Mucosa of gallbladder (tissue), 1 donor: ENCODE results near the gene TMBIM4. TPM values are rescaled to one million over a fixed set of nuclear protein-coding genes. Genes with fewer than 3 reads are reported as not detected.
"Not testable (repeated sequence)": the region's sequence is repeated elsewhere in the genome, so short reads cannot be mapped to it uniquely, and the experiment has no call there.

ENCODE experiments used
- DNase-seq: peaks from one replicate; pipeline ENCODE4 v3.0.0-alpha.2; 2020; ENCODE audit warnings: low spot score
- total RNA-seq: library from RNA; stranded (reverse); gene quantifications from one replicate; pipeline ENCODE4 v1.2.1, GENCODE V29; 2021
- donor health status: DM: no; HTN: no; CAD: no.

The TMBIM4 gene
- 122 TPM for total RNA-seq

- peak; percentile 89 for DNase-seq
Observed at GRCh38 chr12:66169221-66170170, at the start of gene TMBIM4. TSS of gene TMBIM4 (minus strand) at chr12:66169996. CDS start at chr12:66169951, 45 bp downstream.

DNA sequence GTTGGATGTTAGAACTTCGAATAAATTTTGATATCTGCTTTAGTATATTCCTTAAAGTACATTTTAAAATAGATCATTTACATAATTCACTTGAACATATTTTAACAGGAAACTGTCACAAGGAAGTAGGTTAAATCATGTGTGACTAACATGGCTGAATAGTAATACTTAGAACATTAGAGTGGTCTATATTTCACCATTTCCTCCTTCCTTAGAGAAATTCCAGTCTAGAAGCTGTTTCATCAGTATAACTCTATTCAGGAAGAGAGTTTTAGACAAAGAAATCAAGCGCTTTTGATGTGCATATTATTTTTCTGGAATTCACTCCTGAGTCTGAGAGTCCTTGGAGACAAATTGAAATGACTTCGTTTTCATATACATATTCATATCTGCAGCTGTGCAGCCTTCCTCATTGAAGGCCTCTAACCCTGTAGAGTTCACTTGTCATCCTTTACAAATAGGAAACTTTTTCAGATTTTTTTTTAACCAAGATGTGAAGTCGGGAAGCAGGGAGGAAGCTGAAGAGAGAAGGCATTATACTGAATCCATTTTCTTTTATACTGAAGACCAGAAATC, 47.6 kb upstream of the TMBIM4 start:
- DNase-seq = no peak

DNA sequence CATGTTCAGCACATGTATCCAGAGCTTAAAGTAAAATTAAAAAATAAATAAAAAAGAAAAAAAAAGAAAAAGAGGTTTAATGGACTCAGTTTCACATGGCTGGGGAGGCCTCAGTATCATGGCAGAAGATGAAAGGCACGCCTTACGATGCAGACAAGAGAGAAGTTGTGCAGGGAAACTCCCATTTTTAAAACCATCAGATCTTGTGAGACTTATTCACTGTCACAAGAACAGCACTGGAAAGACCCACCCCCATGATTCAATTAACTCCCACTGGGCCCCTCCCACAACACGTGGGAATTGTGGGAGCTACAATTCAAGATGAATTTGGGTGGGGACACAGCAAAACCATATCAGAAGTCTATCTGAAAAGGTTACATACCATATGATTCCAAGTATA, 43.2 kb upstream of the TMBIM4 start:
- DNase-seq = not testable (repeated sequence)

GRCh38 chr12:66211573-66211972, 41.8 kb upstream of the TMBIM4 start:
- DNase-seq = not testable (repeated sequence)

- no peak for DNase-seq
Observed at GRCh38 chr12:66210840-66211239, 41.0 kb upstream of the TMBIM4 start.

DNA sequence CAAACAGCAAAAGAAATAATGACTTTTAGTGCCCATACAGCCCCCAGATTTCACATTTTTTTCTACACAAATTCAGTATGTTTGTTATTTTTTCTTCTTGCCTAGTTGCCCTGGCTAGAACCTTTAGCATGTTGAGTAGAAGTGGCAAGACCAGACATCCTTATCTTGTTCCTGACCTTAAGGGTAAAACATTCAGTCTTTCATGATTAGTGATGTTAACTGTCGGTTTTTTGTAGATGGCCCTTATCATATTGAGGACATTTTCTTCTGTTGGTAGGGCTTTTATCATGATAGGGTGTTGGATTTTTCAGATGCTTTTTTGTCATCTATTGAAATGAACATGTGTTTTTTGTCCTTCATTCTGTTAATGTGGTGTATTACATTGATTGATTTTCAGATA, 36.3 kb upstream of the TMBIM4 start:
- DNase-seq = no peak

DNA sequence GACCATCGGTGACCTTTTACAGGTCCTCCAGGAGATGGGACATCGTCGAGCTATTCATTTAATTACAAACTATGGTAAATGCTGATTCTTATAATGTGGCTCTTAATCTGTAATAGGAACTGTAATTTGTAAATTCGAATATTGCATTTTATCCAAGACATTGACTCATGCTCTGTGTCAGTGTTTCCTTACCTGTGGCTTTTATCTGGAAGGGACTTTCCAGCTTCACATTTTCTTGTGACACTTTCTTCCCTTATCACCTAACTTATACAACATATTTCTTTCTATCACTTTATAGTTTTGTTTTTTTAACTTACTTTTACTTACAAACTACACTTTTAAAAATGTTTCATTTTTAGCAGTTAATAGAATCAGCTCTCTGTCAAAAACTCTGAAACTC, 34.0 kb upstream of the TMBIM4 start:
- DNase-seq = no peak

DNA sequence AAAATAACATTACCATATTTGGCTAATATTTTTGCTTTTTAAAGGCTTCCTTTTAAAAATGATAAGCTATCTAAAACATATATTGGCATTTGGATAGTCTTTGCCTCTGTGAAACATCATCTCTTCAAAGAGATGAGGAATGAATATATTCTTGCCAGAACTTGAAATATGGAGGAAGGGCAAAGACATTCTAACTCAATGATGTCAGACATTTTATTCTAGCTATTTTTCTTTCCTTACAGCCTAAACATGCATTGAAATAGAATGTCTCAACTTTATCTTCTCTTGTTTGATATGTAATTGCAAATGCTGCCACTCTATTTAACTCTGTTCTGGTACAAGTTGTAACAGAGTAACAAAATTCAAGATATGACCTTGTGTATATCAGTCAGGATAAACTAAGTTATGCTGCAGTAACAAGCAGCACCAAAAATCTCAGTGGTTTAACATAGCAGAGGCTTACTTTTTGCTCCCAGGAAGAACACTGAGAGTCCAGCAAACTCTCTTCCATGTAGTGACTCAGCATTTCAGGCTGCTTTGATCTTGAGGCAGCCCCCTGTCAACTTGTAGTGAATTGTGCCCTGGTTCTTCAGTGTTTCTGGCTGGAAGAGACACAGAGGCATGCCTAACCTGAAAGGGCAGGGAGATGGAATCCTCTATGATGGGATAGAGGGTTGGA, 30.2 kb upstream of the TMBIM4 start:
- no peak for DNase-seq

DNA sequence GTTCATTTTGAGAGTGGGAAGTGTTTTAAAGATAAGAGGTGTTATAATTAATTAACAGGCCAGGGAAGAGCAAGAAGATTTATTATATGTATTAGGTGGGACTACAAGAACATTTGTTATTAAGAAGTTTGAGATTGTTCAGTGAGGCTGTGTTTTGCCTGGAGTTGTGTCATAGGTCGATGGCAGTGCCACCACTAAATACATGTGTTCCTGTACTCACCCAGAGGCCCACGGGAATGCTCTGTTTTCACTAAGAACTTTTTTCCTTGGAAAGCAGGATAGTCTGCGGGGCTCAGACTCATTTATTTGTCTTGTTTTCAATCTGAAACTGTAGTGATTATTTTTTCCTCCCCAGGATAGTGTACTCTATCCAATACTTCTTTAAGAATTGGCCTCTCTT, 29.3 kb upstream of the TMBIM4 start:
- no peak for DNase-seq

DNA sequence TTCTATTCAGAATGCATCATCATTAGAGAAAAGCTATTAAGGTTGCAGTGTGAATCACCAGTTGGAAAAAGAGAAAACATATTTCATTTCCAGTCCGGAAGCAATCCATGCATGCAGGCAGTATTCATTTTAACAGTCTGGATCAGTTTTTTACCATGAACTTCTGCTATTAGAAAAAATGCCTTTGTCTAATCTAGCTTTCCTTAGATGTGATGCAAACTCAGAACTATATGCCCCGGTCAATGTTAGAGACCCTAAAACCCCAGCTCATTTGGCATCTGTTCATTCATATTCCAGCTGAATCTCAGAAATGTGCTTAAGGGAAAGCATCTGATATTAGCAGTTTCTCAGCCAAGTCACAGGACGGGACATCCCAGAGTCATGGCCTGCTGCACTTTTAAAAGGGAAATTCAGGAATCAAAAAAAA, 27.7 kb upstream of the TMBIM4 start:
- DNase-seq = no peak

- DNase-seq = no peak
Observed at GRCh38 chr12:66196806-66197205, 27.0 kb upstream of the TMBIM4 start.

DNA sequence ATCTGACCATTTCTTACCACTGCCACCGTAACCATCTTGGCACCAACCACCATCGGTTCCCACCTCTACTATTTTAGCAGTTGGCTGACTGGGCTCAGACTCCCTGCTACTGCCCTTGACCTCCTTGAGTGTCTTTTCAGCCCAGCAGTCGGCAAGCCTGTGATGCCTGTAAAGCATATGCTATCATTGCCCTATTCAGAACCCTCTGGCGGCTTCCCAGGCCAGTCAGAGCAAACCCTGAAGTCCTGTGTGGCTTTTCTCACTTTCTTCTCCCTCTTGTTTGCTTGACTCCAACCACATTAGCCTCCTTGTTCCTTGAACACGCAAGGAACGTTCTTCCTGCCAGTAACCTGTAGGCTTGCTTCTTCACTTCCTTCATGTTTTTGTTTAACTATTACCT, 25.4 kb upstream of the TMBIM4 start:
- DNase-seq = no peak

GRCh38 chr12:66194122-66194521, 24.3 kb upstream of the TMBIM4 start:
- DNase-seq = no peak

DNA sequence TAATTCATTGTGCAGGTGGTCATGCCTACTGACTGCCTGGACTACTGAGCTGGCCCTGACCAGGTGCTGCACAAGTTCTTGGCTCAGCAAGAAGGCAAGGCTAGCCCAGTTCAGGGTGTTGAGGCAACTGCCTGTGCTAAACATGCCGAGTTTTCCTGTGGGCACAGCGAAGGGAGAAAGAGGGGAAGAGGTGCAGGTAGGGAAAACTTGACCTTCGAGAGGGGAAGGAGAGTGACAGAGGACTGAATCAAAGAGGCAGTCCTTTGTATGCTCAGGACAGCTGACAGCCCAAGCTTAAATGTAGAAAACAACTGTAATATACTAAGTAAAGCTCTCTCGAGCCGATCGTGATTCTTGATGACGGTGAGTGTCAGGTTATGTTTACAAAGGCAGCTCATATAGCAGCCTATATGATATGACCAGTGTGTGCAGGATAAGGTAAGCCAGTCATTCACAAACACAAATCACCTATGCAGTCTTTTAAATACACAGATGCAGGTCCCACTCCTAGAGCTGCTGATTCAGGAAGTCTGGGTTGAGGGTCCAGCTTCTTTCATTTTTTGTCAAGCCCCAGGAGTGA, 21.8 kb upstream of the TMBIM4 start:
- DNase-seq = no peak

- no peak for DNase-seq
Observed at GRCh38 chr12:66190519-66191370, 20.9 kb upstream of the TMBIM4 start.

DNA sequence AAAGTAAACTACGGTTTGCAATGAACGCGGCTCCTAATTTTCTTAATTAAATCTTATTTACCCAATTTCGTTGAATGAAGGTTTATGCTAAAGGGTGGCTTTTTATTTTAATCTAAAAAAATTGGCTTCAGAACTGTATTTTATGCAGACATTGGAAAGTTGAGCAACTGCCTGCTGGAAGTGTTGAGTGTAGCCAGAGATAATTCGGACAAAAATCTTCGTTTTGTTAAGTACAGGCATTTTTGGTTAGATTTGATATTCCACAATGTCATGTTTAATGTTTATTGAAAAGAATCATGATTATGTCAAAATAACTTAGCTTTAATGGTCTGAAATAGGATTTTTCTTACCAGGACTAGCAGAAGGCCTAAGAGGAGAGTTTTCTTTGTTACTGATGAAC, 20.1 kb upstream of the TMBIM4 start:
- no peak for DNase-seq

GRCh38 chr12:66189486-66189843, 19.7 kb upstream of the TMBIM4 start:
- no peak for DNase-seq

DNA sequence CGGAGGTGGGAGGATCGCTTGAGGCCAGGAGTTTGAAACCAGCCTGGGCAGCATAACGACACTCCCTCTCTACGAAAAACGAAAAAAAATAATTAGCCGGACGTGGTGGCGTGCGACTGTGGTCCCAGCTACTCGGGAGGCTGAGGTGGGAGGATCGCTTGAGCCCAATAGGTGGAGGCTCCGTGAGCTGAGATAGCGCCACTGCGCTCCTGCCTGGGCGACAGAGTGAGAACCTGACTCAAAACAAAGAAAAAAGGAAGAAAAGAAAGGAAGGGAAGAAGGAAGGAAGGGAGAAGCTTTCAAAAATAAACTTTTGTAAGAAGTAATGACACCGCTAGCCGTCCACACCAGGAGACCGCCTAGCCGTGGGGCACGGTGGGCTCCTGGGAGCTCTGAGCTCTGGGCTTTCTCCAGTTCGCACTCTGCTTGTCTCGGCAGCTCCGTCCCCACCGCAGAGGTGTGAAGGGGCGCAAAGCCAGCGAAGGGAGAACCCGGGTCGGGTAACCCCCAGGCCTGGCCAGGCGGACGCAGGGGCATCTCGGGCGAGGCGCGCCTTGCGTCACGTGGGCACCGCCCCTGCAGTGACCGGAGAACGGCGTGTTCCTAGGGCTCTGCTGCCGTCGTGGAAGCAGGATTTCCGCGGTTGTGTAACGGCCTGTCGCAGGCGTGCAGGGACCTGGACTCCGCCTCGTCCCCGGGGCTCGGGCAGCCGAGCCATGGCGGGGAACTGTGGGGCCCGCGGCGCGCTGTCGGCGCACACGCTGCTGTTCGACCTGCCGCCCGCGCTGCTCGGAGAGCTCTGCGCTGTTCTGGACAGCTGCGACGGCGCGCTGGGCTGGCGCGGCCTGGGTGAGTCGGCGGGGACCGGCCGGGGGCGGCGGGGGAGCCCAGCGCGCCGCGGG, 19.0 kb upstream of the TMBIM4 start, which contains the start of gene IRAK3:
Gene IRAK3, plus strand, starts transcription at position 631 of the 902 bp plus-strand sequence. Its CDS starts 86 bp downstream, at position 717.
- DNase-seq = peak; percentile 78

DNA sequence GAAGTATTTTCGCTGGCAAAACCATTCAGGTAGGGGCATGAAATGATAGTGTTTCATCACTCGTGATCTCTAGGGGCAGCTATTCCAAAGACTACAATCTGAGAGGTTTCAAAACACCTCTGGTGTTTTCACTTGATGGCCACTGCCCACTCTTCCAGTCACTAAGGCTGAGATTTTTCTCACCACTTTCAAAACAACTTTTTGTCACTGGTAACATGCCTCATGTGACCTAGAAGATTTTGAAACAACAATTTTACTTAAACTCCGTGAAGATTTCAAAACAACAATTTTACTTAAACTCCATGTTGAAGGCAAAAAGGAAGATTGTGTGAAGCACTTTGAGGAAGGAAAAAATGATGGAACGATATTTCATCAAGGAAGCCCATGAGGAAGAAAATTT, 18.0 kb upstream of the TMBIM4 start:
- DNase-seq = no peak

- DNase-seq = no peak
Observed at GRCh38 chr12:66187036-66187435, 17.2 kb upstream of the TMBIM4 start.
